ENCODE data around the gene PITPNM3.
"Not testable (repeated sequence)": the region's sequence is repeated elsewhere in the genome, so short reads cannot be mapped to it uniquely, and the experiment has no call there.

Gene PITPNM3

GRCh38 chr17:6502142-6502541 is 54.2 kb downstream of the PITPNM3 start:
- DNase-seq (ENCODE audit: low read depth in 2 of 2): no peak

- no peak for DNase-seq (ENCODE audit: low read depth in 2 of 2)
Observed at GRCh38 chr17:6501359-6501758, 55.0 kb downstream of the PITPNM3 start.

- DNase-seq (ENCODE audit: low read depth in 2 of 2): no peak
Observed at GRCh38 chr17:6498901-6499540, 57.3 kb downstream of the PITPNM3 start.

GRCh38 chr17:6498356-6498755 is 58.0 kb downstream of the PITPNM3 start:
- DNase-seq (ENCODE audit: low read depth in 2 of 2): no peak

GRCh38 chr17:6497496-6498221 is 58.7 kb downstream of the PITPNM3 start:
- no peak for DNase-seq (ENCODE audit: low read depth in 2 of 2)

GRCh38 chr17:6496640-6497441 is 59.5 kb downstream of the PITPNM3 start:
- no peak for DNase-seq (ENCODE audit: low read depth in 2 of 2)

- DNase-seq (ENCODE audit: low read depth in 2 of 2): no peak
Observed at GRCh38 chr17:6496116-6496481, 60.3 kb downstream of the PITPNM3 start.

GRCh38 chr17:6495450-6496115 is 60.8 kb downstream of the PITPNM3 start:
- no peak for DNase-seq (ENCODE audit: low read depth in 2 of 2)

- no peak for DNase-seq (ENCODE audit: low read depth in 2 of 2)
Observed at GRCh38 chr17:6494239-6494941, 62.0 kb downstream of the PITPNM3 start.

GRCh38 chr17:6492892-6493674 is 63.3 kb downstream of the PITPNM3 start:
- DNase-seq (ENCODE audit: low read depth in 2 of 2): no peak

GRCh38 chr17:6491071-6491700 is 65.2 kb downstream of the PITPNM3 start:
- DNase-seq (ENCODE audit: low read depth in 2 of 2): no peak

- DNase-seq (ENCODE audit: low read depth in 2 of 2): no peak
Observed at GRCh38 chr17:6489016-6489550, 67.3 kb downstream of the PITPNM3 start.

GRCh38 chr17:6488008-6488539 is 68.3 kb downstream of the PITPNM3 start:
- no peak for DNase-seq (ENCODE audit: low read depth in 2 of 2)

- DNase-seq (ENCODE audit: low read depth in 2 of 2): no peak
Observed at GRCh38 chr17:6487251-6488007, 68.9 kb downstream of the PITPNM3 start.

GRCh38 chr17:6485646-6486412 is 70.5 kb downstream of the PITPNM3 start:
- no peak for DNase-seq (ENCODE audit: low read depth in 2 of 2)

GRCh38 chr17:6483507-6483906 is 72.8 kb downstream of the PITPNM3 start:
- DNase-seq (ENCODE audit: low read depth in 2 of 2): no peak

GRCh38 chr17:6482796-6483195 is 73.6 kb downstream of the PITPNM3 start:
- not testable (repeated sequence) for DNase-seq (ENCODE audit: low read depth in 2 of 2)

GRCh38 chr17:6482105-6482455 is 74.3 kb downstream of the PITPNM3 start:
- no peak for DNase-seq (ENCODE audit: low read depth in 2 of 2)

All from stimulated activated CD8-positive, alpha-beta memory T cell treated with anti-CD3 and anti-CD28 coated beads, Interleukin-2, amount 100 ng/mL, for 1 hour (primary cell).